Activated T-cell treated with anti-CD3 and anti-CD28 coated beads, Interleukin-2, amount 50 U/mL, for 24 hours (primary cell): ENCODE measurements around the gene AQP3.
"Not testable (repeated sequence)": the region's sequence is repeated elsewhere in the genome, so short reads cannot be mapped to it uniquely, and the experiment has no call there.

Source experiments
- DNase-seq: peaks from one replicate; pipeline ENCODE4 v3.0.0-alpha.2; 2020
- H3K27ac Mint-ChIP-seq: 2 replicates; pipeline ENCODE4 v1.8.0; 2020; ENCODE audit warnings: mild to moderate bottlenecking, mixed read lengths
- H3K27me3 Mint-ChIP-seq: 2 replicates; pipeline ENCODE4 v1.8.0; 2020; ENCODE audit warnings: mixed read lengths
- H3K36me3 Mint-ChIP-seq: 2 replicates; pipeline ENCODE4 v1.8.0; 2020; ENCODE audit warnings: low read depth, mixed read lengths
- H3K4me1 Mint-ChIP-seq: 2 replicates; pipeline ENCODE4 v1.8.0; 2020; ENCODE audit warnings: low read depth, mixed read lengths
- H3K4me3 Mint-ChIP-seq: 2 replicates; pipeline ENCODE4 v1.8.0; 2020; ENCODE audit warnings: mild to moderate bottlenecking, moderate library complexity, mixed read lengths
- H3K9me3 Mint-ChIP-seq: 2 replicates; pipeline ENCODE4 v1.8.0; 2020; ENCODE audit warnings: mixed read lengths

The AQP3 gene

DNA sequence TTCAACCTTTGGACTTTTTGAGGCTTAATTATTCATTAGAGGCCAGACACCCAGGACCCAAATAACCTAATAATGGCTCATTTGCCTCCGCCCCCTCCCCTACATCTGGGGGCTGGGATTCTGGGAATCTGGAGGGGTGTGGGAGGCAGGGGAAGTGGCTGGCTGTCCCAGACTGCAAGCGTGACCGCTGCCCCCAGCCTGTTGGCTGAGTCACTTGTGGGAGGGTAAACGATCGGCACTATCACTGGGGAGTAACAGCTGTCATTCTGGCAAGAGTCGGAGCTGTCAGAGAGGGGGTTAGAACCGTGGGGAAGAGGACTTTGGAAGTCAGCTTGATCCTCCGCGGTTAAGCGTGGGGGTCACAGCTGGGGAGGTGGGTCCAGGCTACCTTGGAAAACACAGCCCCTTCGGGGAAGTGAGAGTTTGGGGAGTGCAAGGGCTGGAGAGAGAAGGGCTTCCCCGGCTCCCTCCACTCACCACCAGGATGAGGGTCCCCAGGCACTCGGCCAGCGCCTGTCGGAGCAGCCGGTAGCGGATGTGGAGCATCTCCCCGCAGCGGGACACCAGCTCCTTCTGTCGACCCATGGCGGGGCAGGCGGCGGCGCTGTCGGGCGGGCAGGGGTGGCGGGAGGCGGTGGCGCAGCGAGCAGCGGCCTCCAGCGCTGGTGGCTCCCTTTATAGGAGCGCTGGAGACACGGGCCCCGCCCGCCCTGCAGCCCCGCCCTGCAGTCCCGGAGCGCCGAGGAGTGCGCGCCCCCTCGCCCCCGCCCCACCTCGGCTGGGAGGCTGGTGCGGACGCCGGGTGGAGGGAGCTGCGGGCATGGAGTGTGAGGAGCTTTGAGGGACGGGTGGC lies at the start of gene AQP3:
AQP3 (minus strand) TSS at position 648 of the 853 bp plus-strand sequence; CDS start at position 585, 63 bp downstream.
- Mint-ChIP-seq H3K27ac (peak within 1 kb of the TSS; percentile 95), H3K4me3 (peak within 1 kb of the TSS; percentile 84), H3K9me3 (no peaks in the 10 kb centered on the region), H3K36me3 (peaks cover 13% of the 10 kb centered on the region), H3K4me1 (peaks cover 61% of the 10 kb centered on the region), H3K27me3 (no peaks in the 10 kb centered on the region)
- DNase-seq: peak; percentile 80

DNA sequence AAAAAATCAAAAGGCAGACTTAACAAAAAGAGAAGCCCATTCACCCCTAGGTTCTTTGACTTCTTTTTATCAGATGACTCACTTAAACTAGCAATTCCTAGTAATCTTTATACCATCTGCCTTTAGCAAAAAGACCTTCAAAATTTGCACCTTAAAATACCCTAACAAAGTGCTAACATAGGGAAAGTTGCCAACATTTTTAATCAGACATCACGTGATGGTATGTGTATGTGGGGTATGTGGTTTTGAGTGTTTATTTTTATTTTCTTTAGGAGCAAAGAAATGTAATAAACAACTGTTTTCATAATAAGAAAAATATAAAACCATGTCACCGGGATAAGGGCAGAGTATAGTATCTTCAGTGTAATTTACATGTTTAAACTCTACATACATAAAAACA lies 46.4 kb upstream of the AQP3 start:
- not testable (repeated sequence) for H3K4me1 Mint-ChIP-seq, H3K36me3 Mint-ChIP-seq, H3K27ac Mint-ChIP-seq, H3K27me3 Mint-ChIP-seq, H3K9me3 Mint-ChIP-seq, DNase-seq, H3K4me3 Mint-ChIP-seq

GRCh38 chr9:33489066-33489465 lies 41.7 kb upstream of the AQP3 start:
- H3K36me3 Mint-ChIP-seq: no peaks in the 10 kb centered on the region
- no peak overlapping the region for H3K27ac Mint-ChIP-seq
- H3K4me1 Mint-ChIP-seq: no peaks in the 10 kb centered on the region
- H3K9me3 Mint-ChIP-seq: no peaks in the 10 kb centered on the region
- H3K27me3 Mint-ChIP-seq: no peaks in the 10 kb centered on the region
- H3K4me3 Mint-ChIP-seq: no peak overlapping the region
- DNase-seq: no peak

DNA sequence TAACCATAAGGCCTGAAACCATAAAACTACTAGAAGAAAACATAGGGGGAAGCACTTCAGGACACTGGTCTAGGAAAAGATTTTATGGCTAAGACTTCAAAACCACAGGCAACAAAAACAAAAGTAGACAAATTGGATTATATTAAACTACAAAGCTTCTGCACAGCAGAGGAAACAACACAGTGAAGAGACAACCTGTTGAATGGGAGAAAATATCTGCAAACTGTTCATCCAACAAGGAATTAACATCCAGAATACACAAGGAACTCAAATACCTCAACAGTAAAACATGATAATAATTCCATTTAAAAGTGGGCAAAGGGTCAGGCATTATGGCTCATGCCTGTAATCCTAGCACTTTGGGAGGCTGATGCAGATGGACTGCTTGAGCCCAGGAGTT lies 37.9 kb upstream of the AQP3 start:
- H3K27ac Mint-ChIP-seq, H3K36me3 Mint-ChIP-seq, DNase-seq, H3K27me3 Mint-ChIP-seq, H3K4me1 Mint-ChIP-seq, H3K4me3 Mint-ChIP-seq, H3K9me3 Mint-ChIP-seq: not testable (repeated sequence)

- DNase-seq: no peak
- Mint-ChIP-seq H3K4me3 (no peak overlapping the region), H3K36me3 (no peaks in the 10 kb centered on the region), H3K4me1 (no peaks in the 10 kb centered on the region), H3K9me3 (no peaks in the 10 kb centered on the region), H3K27me3 (no peaks in the 10 kb centered on the region), H3K27ac (no peak overlapping the region)
These were observed 33.6 kb upstream of the AQP3 start for GRCh38 chr9:33480976-33481375.

- H3K27ac Mint-ChIP-seq: no peak overlapping the region
- H3K4me3 Mint-ChIP-seq: no peak overlapping the region
- DNase-seq: no peak
- H3K27me3 Mint-ChIP-seq: no peaks in the 10 kb centered on the region
- H3K4me1 Mint-ChIP-seq: no peaks in the 10 kb centered on the region
- H3K36me3 Mint-ChIP-seq: no peaks in the 10 kb centered on the region
- H3K9me3 Mint-ChIP-seq: no peaks in the 10 kb centered on the region
These were observed 32.7 kb upstream of the AQP3 start for GRCh38 chr9:33480106-33480505.

- no peak overlapping the region for H3K4me3 Mint-ChIP-seq
- peaks cover 22% of the 10 kb centered on the region for H3K4me1 Mint-ChIP-seq
- H3K36me3 Mint-ChIP-seq: peaks cover 25% of the 10 kb centered on the region
- H3K9me3 Mint-ChIP-seq: no peaks in the 10 kb centered on the region
- H3K27ac Mint-ChIP-seq: no peak overlapping the region
- DNase-seq: no peak
- H3K27me3 Mint-ChIP-seq: no peaks in the 10 kb centered on the region
These were observed 29.1 kb upstream of the AQP3 start for GRCh38 chr9:33476503-33476902.

DNA sequence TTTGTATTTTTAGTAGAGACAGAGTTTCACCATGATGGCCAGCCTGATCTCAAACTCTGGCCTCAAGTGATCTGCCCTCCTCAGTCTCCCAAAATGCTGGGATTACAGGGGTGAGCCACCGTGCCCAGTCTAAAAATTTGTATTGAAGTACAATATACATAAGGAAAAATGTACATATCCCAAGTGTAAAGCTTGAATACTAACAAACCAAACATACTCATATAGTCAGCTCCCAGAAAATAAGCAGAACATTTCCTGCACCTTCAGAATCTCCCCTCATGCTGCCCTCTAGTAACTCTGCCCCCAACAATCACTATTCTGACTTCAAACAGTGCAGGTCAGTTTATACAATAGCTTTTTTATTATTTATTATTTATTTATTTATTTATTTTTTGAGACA lies 28.0 kb upstream of the AQP3 start:
- Mint-ChIP-seq H3K4me1 (peaks cover 29% of the 10 kb centered on the region), H3K4me3 (no peak overlapping the region), H3K9me3 (no peaks in the 10 kb centered on the region), H3K36me3 (peaks cover 37% of the 10 kb centered on the region), H3K27ac (peak overlapping the region; percentile 63), H3K27me3 (no peaks in the 10 kb centered on the region)
- no peak for DNase-seq

GRCh38 chr9:33473643-33474352 lies 26.4 kb upstream of the AQP3 start, which contains the start of gene NOL6:
NOL6 (minus strand) TSS chr9:33473924; CDS start chr9:33473842, 82 bp downstream.
- Mint-ChIP-seq H3K9me3 (no peaks in the 10 kb centered on the region), H3K4me1 (peaks cover 31% of the 10 kb centered on the region), H3K36me3 (peaks cover 52% of the 10 kb centered on the region), H3K4me3 (peak within 1 kb of the TSS; percentile 100), H3K27me3 (no peaks in the 10 kb centered on the region), H3K27ac (peak within 1 kb of the TSS; percentile 99)
- peak; percentile 98 for DNase-seq

DNA sequence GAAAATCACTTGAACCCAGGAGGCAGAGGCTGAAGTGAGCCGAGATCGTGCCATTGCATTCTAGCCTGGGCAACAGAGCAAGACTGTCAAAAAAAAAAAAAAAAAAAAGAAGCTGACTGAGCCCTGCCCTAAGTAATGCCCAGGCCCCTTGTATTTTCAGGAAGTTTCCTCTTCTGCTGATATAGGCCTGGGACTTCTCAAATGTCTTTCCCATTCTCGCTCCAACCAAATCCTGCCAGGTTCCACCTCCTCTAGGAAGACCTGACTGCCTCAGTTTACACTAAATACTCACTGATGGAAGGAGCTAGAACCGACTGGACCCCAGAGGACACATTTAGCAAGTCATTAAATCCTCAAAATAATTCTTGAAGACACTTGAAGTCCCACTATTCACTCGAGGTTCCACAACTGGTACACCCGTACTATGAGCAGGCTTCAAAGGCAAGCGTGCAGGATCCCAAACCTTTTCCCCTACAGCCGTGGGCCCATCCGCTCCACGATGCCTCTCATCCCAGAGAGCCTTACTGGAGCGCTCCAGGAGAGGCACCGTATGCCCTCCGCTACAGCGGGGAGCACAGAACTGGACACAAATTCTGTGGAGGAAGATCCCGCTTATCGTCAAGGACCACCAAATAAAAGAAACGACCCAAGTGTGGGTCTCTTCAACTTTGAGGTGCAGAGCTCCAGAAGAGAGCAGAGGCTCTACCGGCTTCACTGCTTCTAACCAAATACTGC lies 25.7 kb upstream of the AQP3 start:
- no peaks in the 10 kb centered on the region for H3K9me3 Mint-ChIP-seq
- peaks cover 60% of the 10 kb centered on the region for H3K36me3 Mint-ChIP-seq
- H3K4me3 Mint-ChIP-seq: peak overlapping the region; percentile 100
- peaks cover 31% of the 10 kb centered on the region for H3K4me1 Mint-ChIP-seq
- DNase-seq: no peak
- H3K27me3 Mint-ChIP-seq: no peaks in the 10 kb centered on the region
- H3K27ac Mint-ChIP-seq: peak overlapping the region; percentile 99

- Mint-ChIP-seq H3K27me3 (no peaks in the 10 kb centered on the region), H3K4me3 (peak overlapping the region; percentile 100), H3K27ac (peak overlapping the region; percentile 99), H3K36me3 (peaks cover 67% of the 10 kb centered on the region), H3K9me3 (no peaks in the 10 kb centered on the region), H3K4me1 (peaks cover 31% of the 10 kb centered on the region)
- no peak for DNase-seq
These were observed 24.9 kb upstream of the AQP3 start for GRCh38 chr9:33472171-33472880.

DNA sequence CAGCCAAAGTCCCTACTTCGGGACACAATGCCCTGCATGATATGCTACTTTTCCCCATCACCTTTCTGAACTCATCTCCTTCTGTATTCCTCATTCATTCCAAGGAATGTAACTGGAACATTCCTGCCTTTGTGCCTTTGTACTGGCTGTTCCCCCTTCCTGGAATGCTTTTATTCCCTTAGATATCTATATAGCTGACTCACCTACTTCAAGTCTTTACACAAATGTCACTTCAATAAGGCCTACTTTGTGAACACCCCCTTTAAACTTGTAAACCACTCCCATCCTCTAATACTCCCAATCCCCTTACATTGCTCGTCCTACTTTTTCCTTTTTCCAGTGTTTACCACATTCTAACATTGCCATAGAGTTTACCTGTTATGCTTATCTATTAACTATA lies 24.0 kb upstream of the AQP3 start:
- peaks cover 31% of the 10 kb centered on the region for H3K4me1 Mint-ChIP-seq
- H3K27me3 Mint-ChIP-seq: no peaks in the 10 kb centered on the region
- peaks cover 76% of the 10 kb centered on the region for H3K36me3 Mint-ChIP-seq
- no peak for DNase-seq
- peak overlapping the region; percentile 100 for H3K4me3 Mint-ChIP-seq
- peak overlapping the region; percentile 99 for H3K27ac Mint-ChIP-seq
- no peaks in the 10 kb centered on the region for H3K9me3 Mint-ChIP-seq

DNA sequence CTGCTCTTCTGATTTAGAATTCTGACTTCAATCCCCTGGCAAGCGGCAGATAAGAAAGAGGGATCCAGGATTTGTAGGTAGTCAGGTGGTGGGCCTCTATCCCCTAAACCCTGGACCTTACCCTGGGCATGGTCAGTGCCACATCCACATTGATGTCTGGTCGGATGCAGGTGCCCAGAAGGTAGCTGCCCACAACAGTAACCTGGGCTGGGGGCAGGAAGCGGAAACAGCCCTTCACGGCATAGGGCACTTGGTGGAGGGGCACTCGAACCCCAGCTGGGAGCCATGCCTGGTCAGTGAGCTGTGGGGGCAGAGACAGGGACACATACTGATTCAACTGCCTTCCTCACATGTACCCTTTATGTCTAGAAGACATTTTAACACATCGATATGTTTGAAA lies 22.5 kb upstream of the AQP3 start:
- Mint-ChIP-seq H3K36me3 (peaks cover 91% of the 10 kb centered on the region), H3K4me3 (no peak overlapping the region), H3K27ac (peak overlapping the region; percentile 61), H3K4me1 (peaks cover 31% of the 10 kb centered on the region), H3K27me3 (no peaks in the 10 kb centered on the region), H3K9me3 (no peaks in the 10 kb centered on the region)
- no peak for DNase-seq
